ENCODE results near the gene RARB.

RARB gene

DNA sequence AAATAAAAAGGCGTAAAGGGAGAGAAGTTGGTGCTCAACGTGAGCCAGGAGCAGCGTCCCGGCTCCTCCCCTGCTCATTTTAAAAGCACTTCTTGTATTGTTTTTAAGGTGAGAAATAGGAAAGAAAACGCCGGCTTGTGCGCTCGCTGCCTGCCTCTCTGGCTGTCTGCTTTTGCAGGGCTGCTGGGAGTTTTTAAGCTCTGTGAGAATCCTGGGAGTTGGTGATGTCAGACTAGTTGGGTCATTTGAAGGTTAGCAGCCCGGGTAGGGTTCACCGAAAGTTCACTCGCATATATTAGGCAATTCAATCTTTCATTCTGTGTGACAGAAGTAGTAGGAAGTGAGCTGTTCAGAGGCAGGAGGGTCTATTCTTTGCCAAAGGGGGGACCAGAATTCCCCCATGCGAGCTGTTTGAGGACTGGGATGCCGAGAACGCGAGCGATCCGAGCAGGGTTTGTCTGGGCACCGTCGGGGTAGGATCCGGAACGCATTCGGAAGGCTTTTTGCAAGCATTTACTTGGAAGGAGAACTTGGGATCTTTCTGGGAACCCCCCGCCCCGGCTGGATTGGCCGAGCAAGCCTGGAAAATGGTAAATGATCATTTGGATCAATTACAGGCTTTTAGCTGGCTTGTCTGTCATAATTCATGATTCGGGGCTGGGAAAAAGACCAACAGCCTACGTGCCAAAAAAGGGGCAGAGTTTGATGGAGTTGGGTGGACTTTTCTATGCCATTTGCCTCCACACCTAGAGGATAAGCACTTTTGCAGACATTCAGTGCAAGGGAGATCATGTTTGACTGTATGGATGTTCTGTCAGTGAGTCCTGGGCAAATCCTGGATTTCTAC is at the start of gene RARB:
TSS of gene RARB (plus strand) at position 322 of the 847 bp plus-strand sequence. CDS start at position 791, 469 bp downstream.
- peak within 1 kb of the TSS; percentile 73 for H3K4me3 ChIP-seq (ENCODE audit: low read depth, low read length)
- H3K27me3 ChIP-seq (ENCODE audit: control insufficient read depth, insufficient read depth, low read length): peaks cover 8% of the 10 kb centered on the region
- H3K36me3 ChIP-seq (ENCODE audit: control insufficient read depth, insufficient read depth, low read length): no peaks in the 10 kb centered on the region
- H3K9me3 ChIP-seq (ENCODE audit: control insufficient read depth, insufficient read depth, low read depth, low read length): no peaks in the 10 kb centered on the region
- H3K9ac ChIP-seq (ENCODE audit: low read length): peak within 1 kb of the TSS; percentile 70
- no peak within 1 kb of the TSS for H3K27ac ChIP-seq (ENCODE audit: low read depth, low read length)
- H3K4me1 ChIP-seq (ENCODE audit: control insufficient read depth, insufficient read depth, low read length): peaks cover 56% of the 10 kb centered on the region

DNA sequence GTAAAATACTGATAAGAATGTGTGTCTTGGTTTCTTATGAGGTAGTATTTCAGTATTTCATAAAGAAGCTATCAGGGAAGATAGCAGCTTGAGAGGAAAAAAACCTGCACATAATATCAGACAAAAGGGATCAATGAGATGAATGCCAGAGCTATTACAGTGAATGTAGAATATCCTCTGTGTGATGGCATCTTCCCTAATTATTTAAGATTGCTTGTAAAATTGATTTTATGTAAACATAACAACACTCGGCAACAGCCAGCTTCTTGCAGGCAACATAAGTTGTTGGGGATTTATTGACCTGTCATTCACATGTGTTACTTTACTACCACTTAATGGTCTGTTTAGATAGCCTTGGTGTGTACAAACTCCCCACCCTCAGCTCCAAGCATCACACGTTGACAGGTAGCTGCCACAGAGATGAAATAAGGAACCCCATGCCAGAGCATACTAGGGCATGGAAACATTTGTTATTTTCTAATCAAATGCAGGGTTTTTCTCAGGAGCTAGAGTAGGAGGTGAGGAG is 49.2 kb upstream of the RARB start:
- Histone ChIP-seq H3K9me3 (ENCODE audit: control insufficient read depth, insufficient read depth, low read depth, low read length) (no peaks in the 10 kb centered on the region), H3K9ac (ENCODE audit: low read length) (no peak overlapping the region), H3K4me1 (ENCODE audit: control insufficient read depth, insufficient read depth, low read length) (no peaks in the 10 kb centered on the region)

DNA sequence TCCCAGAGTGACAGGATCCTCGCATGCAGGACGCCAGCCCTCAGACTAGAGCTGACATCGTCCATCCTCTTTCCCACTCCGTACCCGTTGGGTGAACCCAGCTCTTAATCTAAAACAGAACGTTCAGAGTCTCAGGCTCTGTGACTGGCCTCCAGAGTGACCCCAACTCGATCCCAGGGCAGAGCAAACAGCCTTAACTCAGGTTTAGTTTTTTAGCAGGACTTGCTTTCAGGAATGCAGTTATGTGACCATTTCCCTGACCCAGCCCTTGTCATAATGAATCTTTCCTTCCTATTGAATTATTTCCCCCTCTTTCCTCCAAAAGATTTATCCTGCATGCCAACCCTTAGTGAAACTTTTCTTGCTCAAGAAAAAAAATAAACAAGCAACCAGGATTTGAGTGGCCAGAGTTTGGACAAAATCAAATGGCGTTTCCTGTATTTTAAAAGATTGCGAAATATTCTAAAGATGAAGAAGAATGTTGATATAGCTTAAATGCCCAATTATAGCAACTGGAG is 47.8 kb upstream of the RARB start:
- Histone ChIP-seq H3K9ac (ENCODE audit: low read length) (no peak overlapping the region), H3K27ac (ENCODE audit: low read depth, low read length) (no peak overlapping the region), H3K4me3 (ENCODE audit: low read depth, low read length) (no peak overlapping the region), H3K9me3 (ENCODE audit: control insufficient read depth, insufficient read depth, low read depth, low read length) (no peaks in the 10 kb centered on the region), H3K4me1 (ENCODE audit: control insufficient read depth, insufficient read depth, low read length) (no peaks in the 10 kb centered on the region), H3K27me3 (ENCODE audit: control insufficient read depth, insufficient read depth, low read length) (no peaks in the 10 kb centered on the region), H3K36me3 (ENCODE audit: control insufficient read depth, insufficient read depth, low read length) (no peaks in the 10 kb centered on the region)

More for the DNA sequence above, 49.2 kb upstream of the RARB start:
- no peak overlapping the region for H3K27ac ChIP-seq (ENCODE audit: low read depth, low read length)
- H3K27me3 ChIP-seq (ENCODE audit: control insufficient read depth, insufficient read depth, low read length): no peaks in the 10 kb centered on the region
- no peaks in the 10 kb centered on the region for H3K36me3 ChIP-seq (ENCODE audit: control insufficient read depth, insufficient read depth, low read length)
- no peak overlapping the region for H3K4me3 ChIP-seq (ENCODE audit: low read depth, low read length)

DNA sequence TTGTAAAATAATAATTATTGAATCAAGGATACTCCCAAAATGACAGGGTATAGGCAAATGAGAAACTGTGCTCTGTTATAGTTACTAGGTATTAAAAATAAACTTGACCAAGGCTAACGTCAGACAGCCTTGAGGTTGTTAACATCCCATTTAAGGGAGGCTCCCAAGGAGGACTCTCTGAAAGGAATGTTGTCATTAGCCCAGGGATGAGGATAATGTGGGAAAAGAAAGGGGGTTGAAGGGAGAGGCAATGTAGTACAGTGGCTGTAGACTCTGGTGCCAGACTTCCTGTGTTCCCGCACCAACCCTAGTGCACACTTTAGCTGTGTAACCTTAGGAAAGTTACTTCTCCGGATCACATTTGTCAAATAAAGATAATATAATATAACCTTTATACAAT is 47.0 kb upstream of the RARB start:
- Histone ChIP-seq H3K36me3 (ENCODE audit: control insufficient read depth, insufficient read depth, low read length) (no peaks in the 10 kb centered on the region), H3K27me3 (ENCODE audit: control insufficient read depth, insufficient read depth, low read length) (no peaks in the 10 kb centered on the region), H3K27ac (ENCODE audit: low read depth, low read length) (no peak overlapping the region), H3K4me1 (ENCODE audit: control insufficient read depth, insufficient read depth, low read length) (no peaks in the 10 kb centered on the region), H3K4me3 (ENCODE audit: low read depth, low read length) (no peak overlapping the region), H3K9me3 (ENCODE audit: control insufficient read depth, insufficient read depth, low read depth, low read length) (no peaks in the 10 kb centered on the region), H3K9ac (ENCODE audit: low read length) (no peak overlapping the region)

DNA sequence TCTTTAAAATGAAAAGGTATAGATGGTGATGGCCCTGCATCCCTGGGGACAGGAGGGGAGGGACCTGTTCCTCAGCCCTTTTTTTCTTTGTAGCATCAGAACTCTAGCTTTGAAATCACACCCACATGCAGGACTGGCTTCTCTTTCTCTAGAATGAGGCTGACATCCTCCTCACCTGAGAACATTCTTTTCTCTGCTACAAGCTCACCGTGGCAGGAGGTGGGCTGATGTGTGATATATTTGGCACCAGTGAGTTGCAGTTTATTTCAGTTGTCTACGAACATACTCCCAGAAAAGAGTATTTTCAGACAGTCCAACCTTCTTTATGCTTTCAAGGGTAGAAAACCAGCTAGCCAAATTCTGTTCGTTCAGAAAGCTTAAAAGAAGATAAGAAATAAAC is 43.6 kb upstream of the RARB start:
- Histone ChIP-seq H3K27me3 (ENCODE audit: control insufficient read depth, insufficient read depth, low read length) (no peaks in the 10 kb centered on the region), H3K27ac (ENCODE audit: low read depth, low read length) (no peak overlapping the region), H3K9me3 (ENCODE audit: control insufficient read depth, insufficient read depth, low read depth, low read length) (no peaks in the 10 kb centered on the region), H3K4me3 (ENCODE audit: low read depth, low read length) (no peak overlapping the region), H3K9ac (ENCODE audit: low read length) (no peak overlapping the region), H3K36me3 (ENCODE audit: control insufficient read depth, insufficient read depth, low read length) (no peaks in the 10 kb centered on the region), H3K4me1 (ENCODE audit: control insufficient read depth, insufficient read depth, low read length) (no peaks in the 10 kb centered on the region)

DNA sequence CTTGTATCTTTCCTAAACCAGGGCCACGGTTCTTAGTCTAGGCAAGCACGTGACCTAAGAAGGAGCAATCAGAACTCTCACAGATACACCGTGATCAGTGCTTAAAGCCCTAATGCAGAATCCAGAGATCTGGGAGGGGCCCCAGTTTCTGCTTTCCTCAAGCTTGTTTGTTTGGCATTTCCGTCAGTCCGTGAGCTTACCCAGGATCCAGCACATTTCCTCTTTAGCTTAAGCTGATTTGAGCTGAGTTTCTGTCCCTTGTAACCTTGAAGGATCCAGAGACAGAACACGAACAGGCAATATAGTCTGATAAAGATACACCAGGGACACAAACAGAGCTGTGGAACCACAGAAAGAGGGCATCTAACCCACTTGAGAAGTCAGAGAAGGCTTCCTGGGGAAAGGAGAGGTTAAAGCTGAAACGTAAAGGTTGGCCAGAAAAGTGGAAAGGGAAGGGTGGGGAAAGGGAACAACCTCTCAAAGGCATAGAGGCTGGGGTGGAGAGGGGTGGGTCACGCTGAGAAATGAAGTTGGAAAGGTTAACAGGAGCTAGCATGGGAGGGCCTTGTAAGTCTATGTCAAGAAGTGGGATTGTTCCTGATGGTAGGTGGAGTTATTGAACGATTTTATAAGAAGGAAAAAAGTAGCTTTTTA is 42.1 kb upstream of the RARB start:
- Histone ChIP-seq H3K27me3 (ENCODE audit: control insufficient read depth, insufficient read depth, low read length) (no peaks in the 10 kb centered on the region), H3K9ac (ENCODE audit: low read length) (no peak overlapping the region), H3K4me1 (ENCODE audit: control insufficient read depth, insufficient read depth, low read length) (no peaks in the 10 kb centered on the region), H3K27ac (ENCODE audit: low read depth, low read length) (no peak overlapping the region), H3K9me3 (ENCODE audit: control insufficient read depth, insufficient read depth, low read depth, low read length) (no peaks in the 10 kb centered on the region), H3K36me3 (ENCODE audit: control insufficient read depth, insufficient read depth, low read length) (no peaks in the 10 kb centered on the region), H3K4me3 (ENCODE audit: low read depth, low read length) (no peak overlapping the region)

DNA sequence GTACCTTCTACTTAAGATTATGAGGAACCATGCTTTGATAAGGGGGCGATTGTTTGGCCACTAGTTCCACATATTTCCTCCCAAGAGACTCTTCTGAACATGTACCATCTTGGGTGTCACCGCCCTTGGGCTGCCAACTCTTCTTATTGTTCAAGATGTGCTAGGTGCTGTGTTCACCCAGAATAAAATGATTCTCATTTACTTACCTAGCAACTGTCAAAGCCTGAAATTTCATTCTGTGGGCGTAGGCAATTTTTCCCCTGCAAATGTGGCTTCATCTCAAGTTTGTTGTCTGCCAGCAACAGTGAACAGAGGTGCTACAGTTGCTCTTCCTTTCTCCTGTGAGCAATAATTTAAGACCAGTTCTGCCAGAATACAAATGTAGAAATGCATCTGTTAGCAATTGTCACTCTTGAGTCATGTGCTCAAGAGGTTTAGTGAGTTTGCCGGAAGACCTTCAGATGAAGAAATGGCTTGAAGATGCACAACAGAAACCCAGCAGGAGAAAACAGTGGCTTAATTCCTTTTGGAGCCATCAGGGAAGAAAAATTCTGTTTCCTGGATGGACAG is 41.3 kb upstream of the RARB start:
- Histone ChIP-seq H3K4me3 (ENCODE audit: low read depth, low read length) (no peak overlapping the region), H3K4me1 (ENCODE audit: control insufficient read depth, insufficient read depth, low read length) (no peaks in the 10 kb centered on the region), H3K27ac (ENCODE audit: low read depth, low read length) (no peak overlapping the region), H3K9me3 (ENCODE audit: control insufficient read depth, insufficient read depth, low read depth, low read length) (no peaks in the 10 kb centered on the region), H3K27me3 (ENCODE audit: control insufficient read depth, insufficient read depth, low read length) (no peaks in the 10 kb centered on the region), H3K9ac (ENCODE audit: low read length) (no peak overlapping the region), H3K36me3 (ENCODE audit: control insufficient read depth, insufficient read depth, low read length) (no peaks in the 10 kb centered on the region)

DNA sequence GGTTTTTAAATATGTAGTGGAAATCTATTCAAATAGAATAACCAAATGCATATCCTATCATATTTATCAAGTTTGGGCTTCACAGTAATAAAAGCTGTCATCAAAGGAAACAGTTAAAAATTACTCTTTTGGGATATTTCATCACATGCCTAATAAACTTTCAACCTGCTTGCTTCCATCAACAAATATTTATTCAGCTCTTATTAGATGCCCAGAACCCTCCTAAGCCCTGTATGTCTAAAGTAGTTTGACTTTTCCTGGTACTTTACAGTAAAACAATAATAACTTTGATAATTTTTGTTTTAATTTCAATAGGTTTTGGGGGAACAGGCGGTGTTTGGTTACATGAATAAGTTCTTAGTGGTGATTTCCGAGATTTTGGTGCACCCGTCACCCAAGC is 37.5 kb upstream of the RARB start:
- no peaks in the 10 kb centered on the region for H3K27me3 ChIP-seq (ENCODE audit: control insufficient read depth, insufficient read depth, low read length)
- H3K36me3 ChIP-seq (ENCODE audit: control insufficient read depth, insufficient read depth, low read length): no peaks in the 10 kb centered on the region

DNA sequence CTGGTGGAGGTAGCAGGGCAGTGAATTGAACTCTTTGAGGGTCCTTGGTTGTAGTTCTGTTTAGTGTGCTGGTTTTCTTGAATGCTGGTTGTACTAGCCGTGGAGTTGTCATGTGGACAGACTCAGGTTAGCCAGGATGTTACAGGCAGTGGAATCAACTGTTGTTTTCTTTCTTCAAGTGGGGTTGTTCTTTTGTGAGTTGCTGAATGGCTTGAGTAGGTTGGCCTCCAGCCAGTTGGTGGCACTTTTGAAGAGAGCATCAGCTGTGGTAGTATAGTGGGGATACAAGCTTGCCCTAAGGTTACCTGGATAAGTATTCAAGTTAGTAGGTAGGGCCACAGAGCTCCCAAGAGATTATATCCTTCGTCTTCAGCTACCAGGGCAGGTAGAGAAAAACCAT is 31.8 kb upstream of the RARB start:
- Histone ChIP-seq H3K9ac (ENCODE audit: low read length) (no peak overlapping the region), H3K27me3 (ENCODE audit: control insufficient read depth, insufficient read depth, low read length) (no peaks in the 10 kb centered on the region), H3K9me3 (ENCODE audit: control insufficient read depth, insufficient read depth, low read depth, low read length) (no peaks in the 10 kb centered on the region), H3K4me1 (ENCODE audit: control insufficient read depth, insufficient read depth, low read length) (no peaks in the 10 kb centered on the region; the same call in 1 of the 2 replicates), H3K36me3 (ENCODE audit: control insufficient read depth, insufficient read depth, low read length) (no peaks in the 10 kb centered on the region), H3K4me3 (ENCODE audit: low read depth, low read length) (no peak overlapping the region), H3K27ac (ENCODE audit: low read depth, low read length) (no peak overlapping the region)

More for the DNA sequence above, 37.5 kb upstream of the RARB start:
- Histone ChIP-seq H3K9me3 (ENCODE audit: control insufficient read depth, insufficient read depth, low read depth, low read length) (no peaks in the 10 kb centered on the region), H3K27ac (ENCODE audit: low read depth, low read length) (no peak overlapping the region), H3K9ac (ENCODE audit: low read length) (no peak overlapping the region), H3K4me1 (ENCODE audit: control insufficient read depth, insufficient read depth, low read length) (no peaks in the 10 kb centered on the region), H3K4me3 (ENCODE audit: low read depth, low read length) (no peak overlapping the region)

DNA sequence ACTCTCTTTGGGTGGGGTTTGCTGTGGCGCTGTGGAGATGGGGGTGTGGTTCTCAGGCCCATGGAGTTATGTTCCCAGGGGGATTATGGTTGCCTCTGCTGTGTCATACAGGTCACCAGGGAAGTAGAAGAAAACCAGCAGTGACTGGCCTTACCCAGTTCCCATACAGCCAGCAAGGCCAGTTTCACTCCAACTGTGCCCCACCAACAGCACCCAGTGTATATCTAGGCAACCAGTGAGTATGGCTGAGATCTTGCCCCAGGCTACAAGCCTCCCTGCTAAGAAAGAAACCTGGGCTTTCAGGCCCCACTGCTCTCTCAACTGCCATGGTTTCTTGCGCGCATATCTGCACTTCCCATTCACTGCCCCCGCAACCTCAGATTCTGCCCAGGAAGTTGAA is 31.4 kb upstream of the RARB start:
- Histone ChIP-seq H3K27me3 (ENCODE audit: control insufficient read depth, insufficient read depth, low read length) (no peaks in the 10 kb centered on the region), H3K9me3 (ENCODE audit: control insufficient read depth, insufficient read depth, low read depth, low read length) (no peaks in the 10 kb centered on the region), H3K36me3 (ENCODE audit: control insufficient read depth, insufficient read depth, low read length) (no peaks in the 10 kb centered on the region), H3K9ac (ENCODE audit: low read length) (no peak overlapping the region), H3K4me1 (ENCODE audit: control insufficient read depth, insufficient read depth, low read length) (no peaks in the 10 kb centered on the region; the same call in 1 of the 2 replicates), H3K27ac (ENCODE audit: low read depth, low read length) (no peak overlapping the region), H3K4me3 (ENCODE audit: low read depth, low read length) (no peak overlapping the region)

DNA sequence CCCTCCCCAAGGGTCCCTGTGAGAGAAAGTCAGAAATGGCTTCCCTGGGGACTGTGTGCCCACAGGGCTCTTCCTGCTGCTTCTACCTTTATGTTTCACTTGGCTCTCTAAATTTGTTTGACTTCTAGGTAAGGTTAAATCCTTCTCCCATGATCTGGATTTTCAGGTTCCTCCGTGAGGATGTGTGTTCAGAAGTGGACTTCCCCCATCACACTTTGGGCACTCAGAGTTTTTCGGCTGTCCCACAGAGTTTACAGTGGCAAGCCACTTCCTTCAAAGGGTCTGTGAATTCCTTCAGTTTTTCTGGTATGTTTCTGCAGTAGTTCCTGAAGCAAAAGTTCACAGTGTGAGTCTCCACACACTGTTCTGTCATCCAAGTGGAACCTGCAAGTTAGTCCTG is 30.9 kb upstream of the RARB start:
- Histone ChIP-seq H3K36me3 (ENCODE audit: control insufficient read depth, insufficient read depth, low read length) (no peaks in the 10 kb centered on the region), H3K9ac (ENCODE audit: low read length) (no peak overlapping the region), H3K9me3 (ENCODE audit: control insufficient read depth, insufficient read depth, low read depth, low read length) (no peaks in the 10 kb centered on the region), H3K27ac (ENCODE audit: low read depth, low read length) (no peak overlapping the region), H3K4me3 (ENCODE audit: low read depth, low read length) (no peak overlapping the region), H3K27me3 (ENCODE audit: control insufficient read depth, insufficient read depth, low read length) (no peaks in the 10 kb centered on the region), H3K4me1 (ENCODE audit: control insufficient read depth, insufficient read depth, low read length) (no peaks in the 10 kb centered on the region; the same call in 1 of the 2 replicates)
